B cell (primary cell): ENCODE data around the gene SPPL3. TPM values are rescaled to one million over a fixed set of nuclear protein-coding genes. Genes with fewer than 3 reads are reported as not detected.
"Not testable (repeated sequence)": the region's sequence is repeated elsewhere in the genome, so short reads cannot be mapped to it uniquely, and the experiment has no call there.

ENCODE experiments used
- ATAC-seq: fragments of 200-7000 bp; cut with Tn5 transposase; one replicate; pipeline ENCODE4 v1.10.0; 2021; ENCODE audit warnings: low read depth, mild to moderate bottlenecking, moderate number of reproducible peaks, moderate library complexity
- CTCF ChIA-PET: fragments of 350-600 bp; sonication (Branson Sonifier 250); formaldehyde crosslinking; loops from one replicate; lab custom pipeline; 2021; ENCODE audit warnings: antibody characterized with exemption, inconsistent platforms; lab: Charles Lee
- POLR2A ChIA-PET: fragments of 350-600 bp; sonication (Branson Sonifier 250); formaldehyde crosslinking; loops from one replicate; lab custom pipeline; 2021; ENCODE audit warnings: antibody characterized with exemption; lab: Charles Lee
- DNase-seq: peaks from one replicate; pipeline ENCODE4 v3.0.0; 2013
- H2AFZ ChIP-seq: 2 replicates; pipeline ENCODE4 v1.6.1; 2012; ENCODE audit warnings: mild to moderate bottlenecking, low read depth, low read length; ENCODE audit not compliant: insufficient read depth, poor library complexity, severe bottlenecking
- H3K27ac ChIP-seq, 2 donors: 1 replicate in 1 of 2; 2 replicates in 1 of 2; pipeline ENCODE4 v1.5.1; 2012 to 2013; ENCODE audit warnings: low read length in 2 of 2, mild to moderate bottlenecking in 2 of 2, moderate library complexity in 1 of 2
- H3K27me3 ChIP-seq, 4 experiments: fragments of 200-600 bp in 1 of 4; sonication (generic) in 1 of 4; replicated peaks in 1 of 4; 1 replicate in 2 of 4; 2 replicates in 2 of 4; pipeline versions ENCODE4 v1.6.1 to v1.7.0; 2013 to 2016; ENCODE audit warnings: low read length in 3 of 4, mild to moderate bottlenecking in 2 of 4, mixed read lengths in 1 of 4, moderate library complexity in 1 of 4; ENCODE audit not compliant: insufficient read depth in 4 of 4, control insufficient read depth in 3 of 4; ENCODE audit errors: control extremely low read depth in 1 of 4
- H3K36me3 ChIP-seq, 2 experiments: replicated peaks in 1 of 2; 1 replicate in 1 of 2; 2 replicates in 1 of 2; pipeline versions ENCODE4 v1.6.1 to v1.7.1; 2013; ENCODE audit warnings: low read length in 1 of 2; ENCODE audit not compliant: insufficient read depth in 2 of 2, control insufficient read depth in 1 of 2; ENCODE audit errors: control extremely low read depth in 1 of 2, extremely low read depth in 1 of 2
- H3K4me1 ChIP-seq, 2 donors: fragments of 200-600 bp in 1 of 2; sonication (generic) in 1 of 2; 1 replicate in 1 of 2; 2 replicates in 1 of 2; pipeline versions ENCODE4 v1.5.1 to v1.6.1; 2013 to 2017; ENCODE audit warnings: low read length in 2 of 2; ENCODE audit not compliant: control insufficient read depth in 2 of 2, insufficient read depth in 2 of 2
- H3K4me2 ChIP-seq: replicated peaks from 2 replicates; pipeline ENCODE3; 2012; ENCODE audit warnings: mild to moderate bottlenecking, low read depth, low read length; ENCODE audit not compliant: poor library complexity, severe bottlenecking
- H3K4me3 ChIP-seq, 5 experiments: fragments of 200-600 bp in 1 of 5; sonication (generic) in 1 of 5; 1 replicate in 3 of 5; 2 replicates in 2 of 5; pipeline versions ENCODE4 v1.5.1 to v1.7.0; 2011 to 2016; ENCODE audit warnings: low read length in 4 of 5, mild to moderate bottlenecking in 4 of 5, low read depth in 2 of 5, control low read depth in 1 of 5, moderate library complexity in 1 of 5; ENCODE audit not compliant: insufficient read depth in 1 of 5; ENCODE audit errors: control extremely low read depth in 1 of 5, extremely low read depth in 1 of 5
- H3K79me2 ChIP-seq: fragments of 200-600 bp; sonication (generic); one replicate; pipeline ENCODE4 v1.6.0; 2016; ENCODE audit warnings: low read length; ENCODE audit not compliant: control insufficient read depth, insufficient read depth
- H3K9ac ChIP-seq: fragments of 200-600 bp; sonication (generic); 2 replicates; pipeline ENCODE4 v1.6.1; 2017; ENCODE audit warnings: mild to moderate bottlenecking, low read length, moderate library complexity
- H3K9me3 ChIP-seq, 3 donors: one replicate each; pipeline versions ENCODE4 v1.6.1 to v1.7.1; 2013; ENCODE audit warnings: low read length in 2 of 3; ENCODE audit not compliant: control insufficient read depth in 2 of 3, insufficient read depth in 1 of 3; ENCODE audit errors: control extremely low read depth in 1 of 3
- H4K20me1 ChIP-seq: 2 replicates; pipeline ENCODE4 v1.6.0; 2012; ENCODE audit warnings: mild to moderate bottlenecking, low read length; ENCODE audit not compliant: insufficient read depth, control insufficient read depth, poor library complexity, severe bottlenecking
- H3K27ac Mint-ChIP-seq: one replicate; pipeline ENCODE4 v1.8.0; 2021; ENCODE audit warnings: mixed read lengths
- H3K27me3 Mint-ChIP-seq: one replicate; pipeline ENCODE4 v1.8.0; 2021; ENCODE audit warnings: mixed read lengths
- H3K4me1 Mint-ChIP-seq: one replicate; pipeline ENCODE4 v1.8.0; 2021; ENCODE audit warnings: mixed read lengths
- H3K4me3 Mint-ChIP-seq: one replicate; pipeline ENCODE4 v1.8.0; 2021; ENCODE audit warnings: mixed read lengths
- H3K9me3 Mint-ChIP-seq: one replicate; pipeline ENCODE4 v1.8.0; 2022; ENCODE audit warnings: mixed read lengths; ENCODE audit not compliant: insufficient read depth
- CTCF ChIP-seq: fragments of 200-600 bp; IDR thresholded peaks from one replicate; pipeline ENCODE4 v1.8.0; 2022; ENCODE audit warnings: antibody characterized with exemption, mild to moderate bottlenecking
- EZH2 ChIP-seq: IDR thresholded peaks from 2 replicates; pipeline ENCODE4 v1.6.1; 2012; ENCODE audit warnings: borderline replicate concordance, low read depth, mild to moderate bottlenecking, moderate library complexity, low read length; ENCODE audit not compliant: insufficient read depth, poor library complexity, severe bottlenecking
- WGBS: methylation state at CpG from one replicate; pipeline ENCODE4 v1.1.5; 2013; ENCODE audit warnings: missing lambda C conversion rate; ENCODE audit not compliant: insufficient coverage; 5-methylcytosine and 5-hydroxymethylcytosine counted together
- intact Hi-C: fragments of 100-400 bp; cut with micrococcal nuclease; formaldehyde crosslinking; loops from one replicate; pipeline ENCODE4 v1.10.0; 2022
- polyA plus RNA-seq: library from polyadenylated mRNA; depleted of rRNA; stranded (reverse); fragments of >200 nt; gene quantifications from 2 replicates; pipeline ENCODE4 v1.2.3, GENCODE V29; 2012
- total RNA-seq, 2 donors: library from RNA; stranded (reverse); fragments of 120-200 nt in 1 of 2; gene quantifications; 1 replicate in 1 of 2; 2 replicates in 1 of 2; pipeline versions ENCODE4 v1.2.3 to v1.2.4, GENCODE V29; 2013 to 2022

SPPL3 gene
- total and polyA plus RNA-seq, 2 donors (not counting 1 experiment from before 2014, with no cell fraction given): 12.3 to 43.6 TPM

GRCh38 chr12:120734210-120734609 lies 169.9 kb downstream of the SPPL3 start:
- H3K4me2 ChIP-seq: no peak overlapping the region
- intact Hi-C loops: no loop called here
- ATAC-seq (no peak), DNase-seq (no peak)
- no peak overlapping the region for H3K27ac ChIP-seq
- no peaks in the 10 kb centered on the region for H4K20me1 ChIP-seq
- H3K36me3 ChIP-seq: peaks cover 0 to 5% of the 10 kb centered on the region in 2 experiments
- CTCF ChIA-PET: no interaction called here
- TF ChIP-seq CTCF (no peak), EZH2 (no peak)
- H3K9me3 Mint-ChIP-seq: no peaks in the 10 kb centered on the region
- no peak overlapping the region for H3K4me3 Mint-ChIP-seq
- POLR2A ChIA-PET: no interaction called here
- no peak overlapping the region for H3K4me3 ChIP-seq
- no peak overlapping the region for H3K9ac ChIP-seq
- no peak overlapping the region for H2AFZ ChIP-seq
- H3K27ac Mint-ChIP-seq: no peak overlapping the region
- no peaks in the 10 kb centered on the region for H3K27me3 ChIP-seq
- no peaks in the 10 kb centered on the region for H3K9me3 ChIP-seq
- H3K79me2 ChIP-seq: no peaks in the 10 kb centered on the region
- no peaks in the 10 kb centered on the region for H3K4me1 ChIP-seq
- 96% methylated on average over 9 of the region's 10 CpGs for WGBS
- H3K27me3 Mint-ChIP-seq: no peaks in the 10 kb centered on the region
- H3K4me1 Mint-ChIP-seq: no peaks in the 10 kb centered on the region

GRCh38 chr12:120733574-120733973 lies 170.6 kb downstream of the SPPL3 start:
- no peaks in the 10 kb centered on the region for H3K9me3 ChIP-seq
- no peak overlapping the region for H2AFZ ChIP-seq
- no peaks in the 10 kb centered on the region for H3K27me3 ChIP-seq
- ATAC-seq: no peak
- intact Hi-C loops: no loop called here
- no peak for TF ChIP-seq CTCF
- no peaks in the 10 kb centered on the region for H3K4me1 ChIP-seq
- WGBS: 88% methylated on average over 2 of the region's 3 CpGs
- no peaks in the 10 kb centered on the region for H3K79me2 ChIP-seq
- ChIA-PET POLR2A (no interaction called here), CTCF (interaction anchor here (0.7 kb wide), 2 partner anchors 38 to 290 kb away, joined by 3 read pairs; no protein-coding TSS in a partner anchor)
- DNase-seq: no peak
- no peak overlapping the region for H3K9ac ChIP-seq
- Mint-ChIP-seq H3K4me3 (no peak overlapping the region), H3K9me3 (no peaks in the 10 kb centered on the region), H3K27me3 (no peaks in the 10 kb centered on the region), H3K27ac (no peak overlapping the region), H3K4me1 (no peaks in the 10 kb centered on the region)
- H3K4me3 ChIP-seq: no peak overlapping the region
- no peak overlapping the region for H3K4me2 ChIP-seq
- peaks cover 0 to 5% of the 10 kb centered on the region in 2 experiments for H3K36me3 ChIP-seq
- H4K20me1 ChIP-seq: no peaks in the 10 kb centered on the region
- no peak overlapping the region for H3K27ac ChIP-seq

GRCh38 chr12:120732198-120732597 lies 172.0 kb downstream of the SPPL3 start:
- H3K9me3 Mint-ChIP-seq, H3K4me2 ChIP-seq, H3K27me3 ChIP-seq, H3K4me1 Mint-ChIP-seq, H3K79me2 ChIP-seq, H3K4me3 Mint-ChIP-seq, H3K4me1 ChIP-seq, DNase-seq, H3K27ac ChIP-seq, intact Hi-C loops, H3K9me3 ChIP-seq, H3K9ac ChIP-seq, H3K36me3 ChIP-seq, POLR2A ChIA-PET, H2AFZ ChIP-seq, H3K27me3 Mint-ChIP-seq, H4K20me1 ChIP-seq, ATAC-seq, CTCF ChIA-PET, H3K4me3 ChIP-seq, H3K27ac Mint-ChIP-seq: not testable (repeated sequence)
- 97% methylated on average over 18 of the region's 35 CpGs for WGBS
